ENCODE results near the gene REXO4.

DNA sequence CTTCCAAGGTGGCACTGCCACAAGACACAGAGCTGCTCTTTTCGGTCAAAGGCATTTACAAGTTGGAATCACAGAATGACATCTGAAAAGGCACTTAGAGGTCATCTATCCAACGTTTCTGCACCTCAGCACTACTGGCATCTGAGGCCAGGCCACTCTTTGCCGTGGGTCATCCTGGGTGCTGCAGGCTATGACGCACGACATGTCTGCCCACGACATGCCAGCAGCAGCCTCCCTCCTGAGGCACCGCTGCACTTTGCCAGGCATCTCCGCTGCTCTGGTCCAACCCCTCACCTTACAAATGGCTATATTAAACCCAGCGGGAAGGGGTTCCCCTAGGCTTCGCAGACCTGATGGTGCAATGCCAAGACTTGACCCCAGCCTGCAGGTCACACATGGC, 50.0 kb downstream of the REXO4 start:
- TF ChIP-seq, protein P1, sequence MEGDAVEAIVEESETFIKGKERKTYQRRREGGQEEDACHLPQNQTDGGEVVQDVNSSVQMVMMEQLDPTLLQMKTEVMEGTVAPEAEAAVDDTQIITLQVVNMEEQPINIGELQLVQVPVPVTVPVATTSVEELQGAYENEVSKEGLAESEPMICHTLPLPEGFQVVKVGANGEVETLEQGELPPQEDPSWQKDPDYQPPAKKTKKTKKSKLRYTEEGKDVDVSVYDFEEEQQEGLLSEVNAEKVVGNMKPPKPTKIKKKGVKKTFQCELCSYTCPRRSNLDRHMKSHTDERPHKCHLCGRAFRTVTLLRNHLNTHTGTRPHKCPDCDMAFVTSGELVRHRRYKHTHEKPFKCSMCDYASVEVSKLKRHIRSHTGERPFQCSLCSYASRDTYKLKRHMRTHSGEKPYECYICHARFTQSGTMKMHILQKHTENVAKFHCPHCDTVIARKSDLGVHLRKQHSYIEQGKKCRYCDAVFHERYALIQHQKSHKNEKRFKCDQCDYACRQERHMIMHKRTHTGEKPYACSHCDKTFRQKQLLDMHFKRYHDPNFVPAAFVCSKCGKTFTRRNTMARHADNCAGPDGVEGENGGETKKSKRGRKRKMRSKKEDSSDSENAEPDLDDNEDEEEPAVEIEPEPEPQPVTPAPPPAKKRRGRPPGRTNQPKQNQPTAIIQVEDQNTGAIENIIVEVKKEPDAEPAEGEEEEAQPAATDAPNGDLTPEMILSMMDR (conservative IDR thresholded peaks at IDR 0.05; ENCODE audit: low read length), result no peak
- TF ChIP-seq EZH2phosphoT487 (IDR thresholded peaks at IDR 0.05; ENCODE audit: borderline replicate concordance), result no peak
